Left lung (tissue), 10 donors: ENCODE measurements around the gene PEAR1. TPM values are rescaled to one million over a fixed set of nuclear protein-coding genes. Genes with fewer than 3 reads are reported as not detected.

ENCODE experiments used
- ATAC-seq: fragments of 200-7000 bp; cut with Tn5 transposase; one replicate; pipeline ENCODE4 v1.9.1; 2020; ENCODE audit warnings: moderate library complexity
- DNase-seq, 4 donors: peaks; one replicate each; pipeline ENCODE4 v3.0.0-alpha.2; 2013 to 2020
- H3K27ac ChIP-seq, 2 donors: fragments of 200-600 bp; sonication (generic) in 1 of 2; one replicate each; pipeline versions ENCODE4 v1.5.0 to v1.8.0; 2020 to 2021
- H3K27me3 ChIP-seq, 2 donors: fragments of 200-600 bp; sonication (generic) in 1 of 2; one replicate each; pipeline versions ENCODE4 v1.5.0 to v1.8.0; 2020 to 2021
- H3K36me3 ChIP-seq, 2 donors: fragments of 200-600 bp; sonication (generic) in 1 of 2; one replicate each; pipeline versions ENCODE4 v1.5.0 to v1.8.0; 2020 to 2021
- H3K4me1 ChIP-seq, 2 donors: fragments of 200-600 bp; one replicate each; pipeline ENCODE4 v1.8.0; 2021
- H3K4me3 ChIP-seq, 2 donors: fragments of 200-600 bp; sonication (generic) in 1 of 2; one replicate each; pipeline versions ENCODE4 v1.5.0 to v1.8.0; 2020 to 2021; ENCODE audit warnings: mild to moderate bottlenecking in 1 of 2
- H3K9me3 ChIP-seq, 2 donors: fragments of 200-600 bp; sonication (generic) in 1 of 2; one replicate each; pipeline versions ENCODE4 v1.5.0 to v1.8.0; 2020 to 2021
- CTCF ChIP-seq, 2 donors: fragments of 200-600 bp; sonication (generic) in 1 of 2; IDR thresholded peaks; one replicate each; pipeline versions ENCODE4 v1.5.0 to v1.8.0; 2021; ENCODE audit warnings: antibody characterized with exemption in 2 of 2
- intact Hi-C, 2 donors: fragments of 100-400 bp; cut with DNase I; formaldehyde crosslinking; loops; one replicate each; pipeline versions ENCODE4 v1.11.2 to v1.14.2; 2022
- polyA plus RNA-seq, 6 donors: library from polyadenylated mRNA; unstranded; fragments of 120-200 nt; gene quantifications; one replicate each; pipeline ENCODE4 v1.2.1, GENCODE V29; 2013; ENCODE audit not compliant: insufficient read length in 6 of 6
- total RNA-seq, 2 donors: library from RNA; stranded (reverse); fragmentation: NEBNext Ultra II Directional; extraction: Animal tissue kit (Norgen Biotek cat#: 25700); gene quantifications; one replicate each; pipeline ENCODE4 v1.2.1, GENCODE V29; 2021
- donor health status: DM: no; HTN: yes; CAD: no.
- donor health status: DM: no; HTN: no; CAD: no.

Gene PEAR1
- total and polyA plus RNA-seq, 8 donors = 10.6 to 30.1 (median 28.3) TPM

- Histone ChIP-seq H3K4me1 (no peaks in the 10 kb centered on the region), H3K27me3 (no peaks in the 10 kb centered on the region), H3K9me3 (no peaks in the 10 kb centered on the region), H3K36me3 (peaks cover 0 to 100% of the 10 kb centered on the region in 2 donors), H3K27ac (no peak overlapping the region), H3K4me3 (no peak overlapping the region)
- intact Hi-C loops = no loop called here
- ATAC-seq = no peak
- no peak for DNase-seq
- TF ChIP-seq CTCF (IDR thresholded peaks at IDR 0.05) = no peak
These were observed 48.7 kb downstream of the PEAR1 start for GRCh38 chr1:156942176-156942575.

- no peaks in the 10 kb centered on the region for H3K9me3 ChIP-seq
- DNase-seq = no peak
- no peaks in the 10 kb centered on the region for H3K27me3 ChIP-seq
- peaks cover 0 to 100% of the 10 kb centered on the region in 2 donors for H3K36me3 ChIP-seq
- no peak overlapping the region for H3K27ac ChIP-seq
- ATAC-seq = no peak
- no peak for TF ChIP-seq CTCF (IDR thresholded peaks at IDR 0.05)
- no peak overlapping the region for H3K4me3 ChIP-seq
- H3K4me1 ChIP-seq = no peaks in the 10 kb centered on the region
- intact Hi-C loops = no loop called here
These were observed 49.1 kb downstream of the PEAR1 start for GRCh38 chr1:156942576-156942975.

- no peak for ATAC-seq
- no peak for DNase-seq
- TF ChIP-seq CTCF (IDR thresholded peaks at IDR 0.05) = no peak
- Histone ChIP-seq H3K4me1 (no peaks in the 10 kb centered on the region), H3K4me3 (no peak overlapping the region), H3K27ac (no peak overlapping the region), H3K9me3 (no peaks in the 10 kb centered on the region), H3K36me3 (peaks cover 0 to 100% of the 10 kb centered on the region in 2 donors), H3K27me3 (no peaks in the 10 kb centered on the region)
- intact Hi-C loops = no loop called here
These were observed 50.2 kb downstream of the PEAR1 start for GRCh38 chr1:156943756-156944155.

- no peak for DNase-seq
- no peak for ATAC-seq
- Histone ChIP-seq H3K27ac (no peak overlapping the region), H3K36me3 (peaks cover 0 to 100% of the 10 kb centered on the region in 2 donors), H3K27me3 (no peaks in the 10 kb centered on the region), H3K9me3 (no peaks in the 10 kb centered on the region), H3K4me1 (no peaks in the 10 kb centered on the region), H3K4me3 (no peak overlapping the region)
- TF ChIP-seq CTCF (IDR thresholded peaks at IDR 0.05) = no peak
- intact Hi-C loops = no loop called here
These were observed 50.8 kb downstream of the PEAR1 start for GRCh38 chr1:156944268-156944667.

- ATAC-seq (no peak), DNase-seq (no peak)
- H3K36me3 ChIP-seq = peaks cover 0 to 100% of the 10 kb centered on the region in 2 donors
- no peak for TF ChIP-seq CTCF (IDR thresholded peaks at IDR 0.05)
- intact Hi-C loops = no loop called here
- no peak overlapping the region for H3K27ac ChIP-seq
- H3K4me3 ChIP-seq = no peak overlapping the region
- H3K27me3 ChIP-seq = no peaks in the 10 kb centered on the region
- H3K4me1 ChIP-seq = no peaks in the 10 kb centered on the region
- no peaks in the 10 kb centered on the region for H3K9me3 ChIP-seq
These were observed 51.3 kb downstream of the PEAR1 start for GRCh38 chr1:156944848-156945247.
